ENCODE measurements around the gene MRTFA. TPM values are rescaled to one million over a fixed set of nuclear protein-coding genes. Genes with fewer than 3 reads are reported as not detected.

MRTFA gene
- total RNA-seq, 4 donors from 2014 or later: 46.0 to 408 (median 90.0) TPM

- Histone ChIP-seq H3K9me3 (no peaks in the 10 kb centered on the region), H3K27ac (no peak overlapping the region), H3K27me3 (no peaks in the 10 kb centered on the region), H3K4me1 (peaks cover 0 to 24% (median 8%) of the 10 kb centered on the region in 4 donors), H3K4me3 (no peak overlapping the region), H3K36me3 (no peaks in the 10 kb centered on the region)
- no peak for DNase-seq
- intact Hi-C loops (cut with DNase I; ENCODE audit: low total_unique reads): no loop called here
- in situ Hi-C loops (cut with MboI; ENCODE audit: low pct_ligation_motif_present in 1 of 4, low pct_unique_long_range_greater_than_20kb in 1 of 4, low sequenced_read_pairs in 3 of 4): loop anchor here in 3 of 4 donors (25.0 kb wide), 1 partner anchor 837 kb away; the partner anchor contains the start of gene RPS19BP1 (in 3 of the 3)
- 86% methylated on average over 8 of the region's 8 CpGs; no CpG with 5 or more reads in 1 of the 2 donors for WGBS, 2 donors (ENCODE audit: low coverage in 1 of 2)
- TF ChIP-seq, protein P1, sequence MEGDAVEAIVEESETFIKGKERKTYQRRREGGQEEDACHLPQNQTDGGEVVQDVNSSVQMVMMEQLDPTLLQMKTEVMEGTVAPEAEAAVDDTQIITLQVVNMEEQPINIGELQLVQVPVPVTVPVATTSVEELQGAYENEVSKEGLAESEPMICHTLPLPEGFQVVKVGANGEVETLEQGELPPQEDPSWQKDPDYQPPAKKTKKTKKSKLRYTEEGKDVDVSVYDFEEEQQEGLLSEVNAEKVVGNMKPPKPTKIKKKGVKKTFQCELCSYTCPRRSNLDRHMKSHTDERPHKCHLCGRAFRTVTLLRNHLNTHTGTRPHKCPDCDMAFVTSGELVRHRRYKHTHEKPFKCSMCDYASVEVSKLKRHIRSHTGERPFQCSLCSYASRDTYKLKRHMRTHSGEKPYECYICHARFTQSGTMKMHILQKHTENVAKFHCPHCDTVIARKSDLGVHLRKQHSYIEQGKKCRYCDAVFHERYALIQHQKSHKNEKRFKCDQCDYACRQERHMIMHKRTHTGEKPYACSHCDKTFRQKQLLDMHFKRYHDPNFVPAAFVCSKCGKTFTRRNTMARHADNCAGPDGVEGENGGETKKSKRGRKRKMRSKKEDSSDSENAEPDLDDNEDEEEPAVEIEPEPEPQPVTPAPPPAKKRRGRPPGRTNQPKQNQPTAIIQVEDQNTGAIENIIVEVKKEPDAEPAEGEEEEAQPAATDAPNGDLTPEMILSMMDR (IDR thresholded peaks at IDR 0.05): no peak
- no peak for TF ChIP-seq POLR2A (IDR thresholded peaks at IDR 0.05)
- TF ChIP-seq EP300 (IDR thresholded peaks at IDR 0.05; ENCODE audit: low read depth): no peak
- no peak for TF ChIP-seq POLR2AphosphoS5 (IDR thresholded peaks at IDR 0.05)
Observed at GRCh38 chr22:40374567-40374966, 262.0 kb downstream of the MRTFA start.

- intact Hi-C loops (cut with DNase I; ENCODE audit: low total_unique reads) (no loop called here), in situ Hi-C loops (cut with MboI; ENCODE audit: low pct_ligation_motif_present in 1 of 4, low pct_unique_long_range_greater_than_20kb in 1 of 4, low sequenced_read_pairs in 3 of 4) (loop anchor here in 3 of 4 donors (25.0 kb wide), 1 partner anchor 832 kb away; the partner anchor contains the start of gene RPS19BP1 (in 3 of the 3))
- Histone ChIP-seq H3K27me3 (no peaks in the 10 kb centered on the region), H3K9me3 (no peaks in the 10 kb centered on the region), H3K4me1 (peaks cover 0 to 34% (median 15%) of the 10 kb centered on the region in 4 donors), H3K27ac (peak overlapping the region in 2 of 4 donors; percentile 41 to 62), H3K4me3 (no peak overlapping the region), H3K36me3 (peaks cover 0 to 27% (median 6%) of the 10 kb centered on the region in 4 donors)
- TF ChIP-seq POLR2AphosphoS5 (IDR thresholded peaks at IDR 0.05) (no peak), POLR2A (IDR thresholded peaks at IDR 0.05) (no peak), EP300 (IDR thresholded peaks at IDR 0.05; ENCODE audit: low read depth) (no peak)
- TF ChIP-seq, protein P1 (IDR thresholded peaks at IDR 0.05): no peak
- WGBS, 2 donors (ENCODE audit: low coverage in 1 of 2): 92 to 97% methylated on average over 3 of the region's 3 CpGs
- no peak for DNase-seq
Observed at GRCh38 chr22:40368836-40369235, 267.7 kb downstream of the MRTFA start.

- no peak for DNase-seq
- Histone ChIP-seq H3K4me1 (peaks cover 0 to 34% (median 15%) of the 10 kb centered on the region in 4 donors), H3K4me3 (no peak overlapping the region), H3K27ac (peak overlapping the region; percentile 41 to 71 (median 54)), H3K36me3 (peaks cover 0 to 35% (median 10%) of the 10 kb centered on the region in 4 donors), H3K27me3 (no peaks in the 10 kb centered on the region), H3K9me3 (no peaks in the 10 kb centered on the region)
- in situ Hi-C loops (cut with MboI; ENCODE audit: low pct_ligation_motif_present in 1 of 4, low pct_unique_long_range_greater_than_20kb in 1 of 4, low sequenced_read_pairs in 3 of 4): loop anchor here in 3 of 4 donors (25.0 kb wide), 1 partner anchor 831 kb away; the partner anchor contains the start of gene RPS19BP1 (in 3 of the 3)
- 80 to 81% methylated on average over 6 of the region's 6 CpGs for WGBS, 2 donors (ENCODE audit: low coverage in 1 of 2)
- TF ChIP-seq, protein P1 (IDR thresholded peaks at IDR 0.05): no peak
- TF ChIP-seq EP300 (IDR thresholded peaks at IDR 0.05; ENCODE audit: low read depth) (no peak), POLR2AphosphoS5 (IDR thresholded peaks at IDR 0.05) (no peak), POLR2A (IDR thresholded peaks at IDR 0.05) (no peak)
- intact Hi-C loops (cut with DNase I; ENCODE audit: low total_unique reads): no loop called here
Observed at GRCh38 chr22:40368016-40368415, 268.5 kb downstream of the MRTFA start.

DNA sequence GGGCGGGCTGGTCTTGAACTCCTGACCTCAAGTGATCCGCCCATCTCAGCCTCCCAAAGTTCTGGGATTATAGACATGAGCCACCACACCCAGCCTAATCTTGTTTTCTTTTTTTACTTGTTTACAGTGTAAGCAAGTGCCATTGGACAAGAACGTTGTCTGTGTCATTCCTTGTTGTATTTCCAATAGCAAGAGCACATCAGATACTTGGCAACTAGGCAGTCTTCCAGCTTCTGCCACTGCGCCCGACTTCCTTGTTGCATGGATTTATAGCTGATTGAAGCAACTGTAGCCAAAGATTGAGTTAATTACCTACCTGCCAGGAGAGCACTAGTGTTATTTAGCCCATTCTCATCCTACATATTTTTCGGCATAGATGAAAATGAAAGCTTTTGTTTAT, 269.2 kb downstream of the MRTFA start:
- in situ Hi-C loops (cut with MboI; ENCODE audit: low pct_ligation_motif_present in 1 of 4, low pct_unique_long_range_greater_than_20kb in 1 of 4, low sequenced_read_pairs in 3 of 4) (loop anchor here in 3 of 4 donors (25.0 kb wide), 1 partner anchor 830 kb away; the partner anchor contains the start of gene RPS19BP1 (in 3 of the 3)), intact Hi-C loops (cut with DNase I; ENCODE audit: low total_unique reads) (no loop called here)
- no peak overlapping the region for H3K4me3 ChIP-seq
- H3K9me3 ChIP-seq: no peaks in the 10 kb centered on the region
- 45 to 54% methylated on average over 2 to 6 of the region's 6 CpGs for WGBS, 2 donors (ENCODE audit: low coverage in 1 of 2)
- H3K27ac ChIP-seq: peak overlapping the region; percentile 47 to 71 (median 60)
- DNase-seq: peak; percentile 73
- TF ChIP-seq EP300 (IDR thresholded peaks at IDR 0.05; ENCODE audit: low read depth) (no peak), POLR2A (IDR thresholded peaks at IDR 0.05) (no peak), POLR2AphosphoS5 (IDR thresholded peaks at IDR 0.05) (no peak)
- TF ChIP-seq, protein P1 (IDR thresholded peaks at IDR 0.05): no peak
- peaks cover 0 to 41% (median 12%) of the 10 kb centered on the region in 4 donors for H3K36me3 ChIP-seq
- no peaks in the 10 kb centered on the region for H3K27me3 ChIP-seq
- H3K4me1 ChIP-seq: peaks cover 0 to 27% (median 13%) of the 10 kb centered on the region in 4 donors
